ENCODE results near the gene RASSF3. TPM values are rescaled to one million over a fixed set of nuclear protein-coding genes. Genes with fewer than 3 reads are reported as not detected.
"Not testable (repeated sequence)": the region's sequence is repeated elsewhere in the genome, so short reads cannot be mapped to it uniquely, and the experiment has no call there.

The RASSF3 gene
- total RNA-seq, 4 donors from 2014 or later = 7.3 to 18.7 (median 11.2) TPM

DNA sequence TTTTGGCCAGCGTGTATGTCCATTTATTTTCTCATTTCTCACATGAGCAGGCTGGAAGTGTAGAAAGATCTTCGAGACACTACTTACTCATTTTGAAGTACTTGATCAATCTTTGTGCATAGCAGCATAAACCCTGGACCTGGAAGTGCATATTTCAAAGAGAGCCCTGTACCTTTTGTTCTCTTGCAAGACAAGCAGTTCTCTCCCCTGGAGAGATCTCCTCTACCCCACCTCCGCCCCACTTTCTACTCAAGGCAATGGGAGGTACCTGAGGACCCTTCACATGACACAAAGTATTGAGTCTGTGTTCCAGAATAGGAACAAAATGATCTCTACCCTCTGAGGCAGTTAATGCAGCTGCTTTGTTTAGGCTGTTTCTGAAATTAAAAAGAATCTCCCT lies 27.4 kb upstream of the RASSF3 start:
- WGBS, 2 donors = 26 to 40% methylated on average over 3 of the region's 3 CpGs
- intact Hi-C loops (cut with DNase I) = no loop called here
- TF ChIP-seq POLR2A (IDR thresholded peaks at IDR 0.05) = no peak
- TF ChIP-seq, protein P1, sequence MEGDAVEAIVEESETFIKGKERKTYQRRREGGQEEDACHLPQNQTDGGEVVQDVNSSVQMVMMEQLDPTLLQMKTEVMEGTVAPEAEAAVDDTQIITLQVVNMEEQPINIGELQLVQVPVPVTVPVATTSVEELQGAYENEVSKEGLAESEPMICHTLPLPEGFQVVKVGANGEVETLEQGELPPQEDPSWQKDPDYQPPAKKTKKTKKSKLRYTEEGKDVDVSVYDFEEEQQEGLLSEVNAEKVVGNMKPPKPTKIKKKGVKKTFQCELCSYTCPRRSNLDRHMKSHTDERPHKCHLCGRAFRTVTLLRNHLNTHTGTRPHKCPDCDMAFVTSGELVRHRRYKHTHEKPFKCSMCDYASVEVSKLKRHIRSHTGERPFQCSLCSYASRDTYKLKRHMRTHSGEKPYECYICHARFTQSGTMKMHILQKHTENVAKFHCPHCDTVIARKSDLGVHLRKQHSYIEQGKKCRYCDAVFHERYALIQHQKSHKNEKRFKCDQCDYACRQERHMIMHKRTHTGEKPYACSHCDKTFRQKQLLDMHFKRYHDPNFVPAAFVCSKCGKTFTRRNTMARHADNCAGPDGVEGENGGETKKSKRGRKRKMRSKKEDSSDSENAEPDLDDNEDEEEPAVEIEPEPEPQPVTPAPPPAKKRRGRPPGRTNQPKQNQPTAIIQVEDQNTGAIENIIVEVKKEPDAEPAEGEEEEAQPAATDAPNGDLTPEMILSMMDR (IDR thresholded peaks at IDR 0.05) = no peak
- Histone ChIP-seq H3K4me1 (peaks cover 21 to 34% of the 10 kb centered on the region in 2 donors), H3K36me3 (no peaks in the 10 kb centered on the region), H3K4me3 (replicated peaks in 1 of 3) (no peak overlapping the region), H3K27me3 (no peaks in the 10 kb centered on the region), H3K9me3 (no peaks in the 10 kb centered on the region), H3K27ac (peak overlapping the region in 2 of 3 donors; percentile 56 to 60)
- DNase-seq = peak; percentile 51 to 82

DNA sequence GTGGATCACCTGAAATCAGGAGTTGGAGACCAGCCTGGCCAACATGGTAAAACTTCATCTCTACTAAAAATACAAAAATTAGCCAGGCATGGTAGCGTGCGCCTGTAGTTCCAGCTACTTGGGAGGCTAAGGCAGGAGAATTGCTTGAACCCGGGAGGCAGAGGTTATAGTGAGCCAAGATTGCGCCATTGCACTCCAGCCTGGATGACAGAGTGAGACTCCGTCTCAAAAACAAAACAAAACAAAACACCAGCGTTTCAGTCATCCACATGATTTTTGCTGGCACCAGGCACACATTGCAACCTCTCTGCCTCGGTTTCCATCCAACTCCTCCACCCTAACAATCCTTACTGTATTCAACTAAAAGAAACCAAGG lies 26.9 kb upstream of the RASSF3 start:
- peak; percentile 11 to 44 for DNase-seq
- intact Hi-C loops (cut with DNase I); H3K4me3 ChIP-seq (replicated peaks in 1 of 3); H3K36me3 ChIP-seq; H3K9me3 ChIP-seq; H3K27me3 ChIP-seq: not testable (repeated sequence)
- H3K4me1 ChIP-seq = peaks cover 21 to 34% of the 10 kb centered on the region in 2 donors
- peak overlapping the region; percentile 1 to 60 (median 56) for H3K27ac ChIP-seq
- WGBS, 2 donors = 45 to 51% methylated on average over 7 of the region's 7 CpGs

DNA sequence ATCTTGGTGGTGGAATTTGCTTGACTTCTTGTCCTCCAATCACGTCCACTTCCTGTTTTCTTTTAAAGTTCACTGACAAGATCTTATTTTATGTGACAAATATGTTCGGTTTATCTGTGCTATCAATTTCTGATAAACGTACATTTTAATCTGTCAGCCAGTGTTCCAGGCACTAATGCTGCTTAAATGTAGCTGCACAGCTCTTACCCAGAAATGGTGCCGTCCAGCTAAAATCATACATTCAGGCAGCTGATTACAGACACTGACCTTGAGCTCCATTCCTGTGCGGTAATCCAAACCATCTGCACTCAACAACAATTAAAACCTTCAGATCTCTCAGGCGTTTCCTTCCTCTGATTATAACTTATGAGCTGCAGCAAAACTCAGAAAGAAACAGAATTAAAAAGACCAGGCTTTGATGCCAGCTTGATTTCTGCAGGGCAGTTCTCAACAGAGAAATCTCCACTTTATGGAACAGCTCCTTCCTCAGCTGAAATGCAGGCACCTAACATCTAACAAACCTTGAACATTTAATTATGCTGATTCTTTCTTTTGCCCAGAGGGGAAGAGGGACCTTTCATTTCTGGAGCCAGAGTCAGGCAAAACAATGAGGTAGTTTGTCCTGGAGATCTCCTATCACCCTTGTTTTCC lies 26.4 kb upstream of the RASSF3 start:
- TF ChIP-seq, protein P1 (IDR thresholded peaks at IDR 0.05) = no peak
- no peak for TF ChIP-seq POLR2A (IDR thresholded peaks at IDR 0.05)
- Histone ChIP-seq H3K27me3 (no peaks in the 10 kb centered on the region), H3K27ac (peak overlapping the region; percentile 1 to 60 (median 56)), H3K4me3 (replicated peaks in 1 of 3) (no peak overlapping the region), H3K4me1 (peaks cover 21 to 34% of the 10 kb centered on the region in 2 donors), H3K9me3 (no peaks in the 10 kb centered on the region), H3K36me3 (no peaks in the 10 kb centered on the region)
- no peak for DNase-seq
- intact Hi-C loops (cut with DNase I) = no loop called here
- WGBS, 2 donors = 28 to 31% methylated on average over 6 of the region's 6 CpGs

DNA sequence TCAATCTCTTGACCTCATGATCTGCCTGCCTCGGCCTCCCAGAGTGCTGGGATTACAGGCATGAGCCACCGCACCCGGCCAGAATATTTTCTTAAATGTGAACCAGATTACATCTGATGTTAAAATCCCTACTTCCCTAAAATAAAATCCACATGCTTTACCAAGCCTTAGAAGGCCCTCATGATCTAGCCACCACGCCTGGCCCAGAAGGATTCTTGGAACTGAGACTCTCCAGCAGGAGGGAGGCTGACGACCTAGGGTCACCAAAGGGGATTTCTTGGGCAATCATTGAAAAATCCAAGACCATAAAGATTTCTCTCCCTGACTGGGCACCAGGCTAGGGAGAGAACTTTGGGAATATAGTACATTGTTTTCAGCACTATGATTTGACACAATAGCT lies 25.2 kb upstream of the RASSF3 start:
- Histone ChIP-seq H3K4me3 (replicated peaks in 1 of 3) (no peak overlapping the region), H3K36me3 (no peaks in the 10 kb centered on the region), H3K27me3 (no peaks in the 10 kb centered on the region), H3K4me1 (peaks cover 21 to 34% of the 10 kb centered on the region in 2 donors), H3K27ac (no peak overlapping the region), H3K9me3 (no peaks in the 10 kb centered on the region)
- DNase-seq = no peak
- intact Hi-C loops (cut with DNase I) = no loop called here
- WGBS, 2 donors = 92 to 100% methylated on average over 5 of the region's 5 CpGs
- TF ChIP-seq, protein P1 (IDR thresholded peaks at IDR 0.05) = no peak
- TF ChIP-seq POLR2A (IDR thresholded peaks at IDR 0.05) = no peak

DNA sequence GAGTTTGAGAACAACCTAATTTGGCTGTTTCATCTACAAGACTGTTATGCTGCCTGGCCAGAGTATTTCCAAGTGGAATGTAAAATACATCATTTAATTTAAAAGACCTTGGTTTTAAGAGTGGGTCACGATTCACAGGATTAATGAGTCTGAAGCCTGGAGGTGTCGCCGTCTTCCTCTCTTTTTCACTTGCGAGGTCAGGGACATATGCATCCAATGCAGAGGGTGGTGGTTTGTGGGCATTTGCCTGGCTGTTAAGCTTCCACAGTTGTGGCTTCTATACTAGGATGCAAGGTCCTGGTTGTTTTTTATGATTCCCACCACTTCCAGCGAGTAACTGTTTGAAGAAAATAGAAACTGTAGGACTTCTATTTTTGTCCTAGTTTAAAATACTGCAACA lies 22.8 kb upstream of the RASSF3 start:
- intact Hi-C loops (cut with DNase I) = no loop called here
- WGBS, 2 donors = 83 to 90% methylated on average over 5 of the region's 5 CpGs
- Histone ChIP-seq H3K4me3 (replicated peaks in 1 of 3) (no peak overlapping the region), H3K27ac (no peak overlapping the region), H3K9me3 (no peaks in the 10 kb centered on the region), H3K4me1 (peaks cover 13 to 21% of the 10 kb centered on the region in 2 donors), H3K36me3 (no peaks in the 10 kb centered on the region), H3K27me3 (no peaks in the 10 kb centered on the region)
- DNase-seq = no peak
- no peak for TF ChIP-seq POLR2A (IDR thresholded peaks at IDR 0.05)
- TF ChIP-seq, protein P1 (IDR thresholded peaks at IDR 0.05) = no peak
